Measurements from ENCODE around the gene DRD2.

The DRD2 gene

GRCh38 chr11:113372309-113372708 is 102.9 kb downstream of the DRD2 start:
- no peak overlapping the region for H3K4me3 ChIP-seq (ENCODE audit: low read length)
- no peak for TF ChIP-seq ZNF274 (IDR thresholded peaks at IDR 0.05; ENCODE audit: low read depth, low read length)

DNA sequence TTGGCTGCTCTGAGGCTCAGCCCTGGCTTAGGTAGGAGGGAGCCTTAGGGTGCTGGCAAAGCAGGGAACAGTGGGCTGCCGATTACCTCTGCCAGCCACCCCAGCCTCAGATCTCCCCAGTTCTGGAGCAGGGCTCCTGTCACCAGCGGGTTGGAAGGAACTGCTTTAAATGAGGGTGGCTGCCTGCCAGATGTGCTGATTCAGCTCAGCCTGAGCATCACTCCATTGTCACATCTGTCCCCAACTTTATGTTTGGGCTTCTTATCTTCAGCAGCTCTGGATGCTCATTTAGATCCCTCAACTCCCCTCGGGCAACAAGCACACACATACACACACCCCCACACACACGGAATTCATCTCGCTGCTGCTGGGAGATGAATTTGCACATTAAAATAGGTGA is 104.6 kb downstream of the DRD2 start:
- no peak overlapping the region for H3K4me3 ChIP-seq (ENCODE audit: low read length)
- TF ChIP-seq ZNF274 (IDR thresholded peaks at IDR 0.05; ENCODE audit: low read depth, low read length) = no peak

- no peak overlapping the region for H3K4me3 ChIP-seq (ENCODE audit: low read length)
- TF ChIP-seq ZNF274 (IDR thresholded peaks at IDR 0.05; ENCODE audit: low read depth, low read length) = no peak
These were observed 105.8 kb downstream of the DRD2 start for GRCh38 chr11:113369411-113369810.

DNA sequence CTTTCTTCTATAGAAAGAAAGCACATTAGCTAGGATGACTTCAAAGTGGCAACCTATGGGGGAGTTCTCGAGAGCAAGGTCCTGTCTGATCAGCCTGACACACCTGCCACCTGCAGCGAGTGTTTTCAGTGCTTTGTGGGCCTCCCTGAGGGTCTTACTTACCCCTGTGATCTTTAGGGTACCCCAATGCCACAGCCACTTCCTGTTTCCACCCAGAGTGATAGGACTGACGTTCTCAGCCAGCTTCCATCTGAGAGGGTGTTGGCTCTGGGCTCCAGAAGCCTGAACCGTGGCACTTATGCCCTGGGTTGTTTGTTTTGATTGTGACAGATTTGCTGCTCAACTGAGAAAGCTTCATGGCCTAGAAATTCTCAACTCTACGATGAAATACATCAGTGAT is 109.3 kb downstream of the DRD2 start:
- no peak for TF ChIP-seq ZNF274 (IDR thresholded peaks at IDR 0.05; ENCODE audit: low read depth, low read length)
- no peak overlapping the region for H3K4me3 ChIP-seq (ENCODE audit: low read length)

GRCh38 chr11:113363996-113364641 is 111.1 kb downstream of the DRD2 start:
- no peak overlapping the region for H3K4me3 ChIP-seq (ENCODE audit: low read length)

DNA sequence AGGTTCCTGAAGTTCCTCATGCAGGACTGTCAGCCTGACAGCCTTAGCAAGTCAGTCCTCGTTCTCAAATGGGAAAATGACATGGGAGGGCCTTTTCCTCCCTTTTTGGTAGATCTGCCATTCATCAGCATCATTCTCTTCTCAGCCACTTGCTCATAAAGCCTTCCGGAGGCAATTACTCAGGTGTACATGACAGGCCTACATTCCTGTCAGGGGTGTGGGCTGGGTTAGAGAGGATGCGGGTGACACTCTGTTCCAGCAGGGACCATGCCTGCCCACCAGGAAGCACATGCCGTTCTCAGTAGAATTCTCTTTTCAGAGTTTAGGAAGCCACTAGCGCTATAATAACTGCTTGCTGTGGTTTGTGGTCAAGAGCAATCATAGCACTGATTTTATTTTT is 111.8 kb downstream of the DRD2 start:
- no peak for TF ChIP-seq ZNF274 (IDR thresholded peaks at IDR 0.05; ENCODE audit: low read depth, low read length)
- no peak overlapping the region for H3K4me3 ChIP-seq (ENCODE audit: low read length)

More at GRCh38 chr11:113363996-113364641, 111.1 kb downstream of the DRD2 start:
- TF ChIP-seq ZNF274 (IDR thresholded peaks at IDR 0.05; ENCODE audit: low read depth, low read length) = no peak
